GM23338 (cell line): Measurements from ENCODE around the gene SCUBE2. TPM values are rescaled to one million over a fixed set of nuclear protein-coding genes. Genes with fewer than 3 reads are reported as not detected.

Source experiments
- ATAC-seq: fragments of 200-7000 bp; cut with Tn5 transposase; 3 replicates; pipeline ENCODE4 v1.9.1; 2020
- DNase-seq: peaks from one replicate; pipeline ENCODE4 v3.0.0-alpha.2; 2015; ENCODE audit warnings: low spot score
- H2AFZ ChIP-seq: fragments of 200-600 bp; sonication (generic); 2 replicates; pipeline ENCODE4 v1.8.0; 2016; ENCODE audit warnings: antibody characterized with exemption, mild to moderate bottlenecking, moderate library complexity
- H3F3A ChIP-seq: fragments of 200-600 bp; sonication (generic); replicated peaks from 2 replicates; pipeline ENCODE4 v1.8.0; 2017; ENCODE audit warnings: antibody characterized with exemption, mixed run types, low read depth
- H3K27ac ChIP-seq: fragments of 200-600 bp; sonication (generic); 2 replicates; pipeline ENCODE4 v1.6.1; 2016; ENCODE audit warnings: low read depth
- H3K27me3 ChIP-seq: fragments of 200-600 bp; sonication (generic); 2 replicates; pipeline ENCODE4 v1.8.0; 2016; ENCODE audit warnings: mild to moderate bottlenecking, mixed run types, moderate library complexity; ENCODE audit not compliant: insufficient read depth
- H3K36me3 ChIP-seq: fragments of 200-600 bp; sonication (generic); 2 replicates; pipeline ENCODE4 v1.8.0; 2016; ENCODE audit warnings: mild to moderate bottlenecking; ENCODE audit not compliant: insufficient read depth
- H3K4me1 ChIP-seq: fragments of 200-600 bp; sonication (generic); 2 replicates; pipeline ENCODE4 v1.8.0; 2016; ENCODE audit warnings: mild to moderate bottlenecking, moderate library complexity; ENCODE audit not compliant: insufficient read depth
- H3K4me2 ChIP-seq: fragments of 200-600 bp; sonication (generic); 2 replicates; pipeline ENCODE4 v1.7.1; 2017; ENCODE audit warnings: mixed run types
- H3K4me3 ChIP-seq: fragments of 200-600 bp; sonication (generic); 2 replicates; pipeline ENCODE4 v1.6.1; 2016; ENCODE audit warnings: mixed run types
- H3K79me2 ChIP-seq: fragments of 200-600 bp; sonication (generic); replicated peaks from 2 replicates; pipeline ENCODE4 v1.8.0; 2017; ENCODE audit warnings: mild to moderate bottlenecking; ENCODE audit not compliant: insufficient read depth
- H3K9me2 ChIP-seq: fragments of 200-600 bp; sonication (generic); 2 replicates; pipeline ENCODE4 v1.8.0; 2017; ENCODE audit not compliant: insufficient read depth
- H4K20me1 ChIP-seq: fragments of 200-600 bp; sonication (generic); replicated peaks from 2 replicates; pipeline ENCODE4 v1.8.0; 2017; ENCODE audit warnings: mild to moderate bottlenecking; ENCODE audit not compliant: insufficient read depth
- H3K27ac Mint-ChIP-seq: 2 replicates; pipeline ENCODE4 v1.8.0; 2020; ENCODE audit warnings: inconsistent platforms, mild to moderate bottlenecking, moderate library complexity, mixed read lengths
- H3K27me3 Mint-ChIP-seq: 3 replicates; pipeline ENCODE4 v1.8.0; 2022; ENCODE audit warnings: low read depth, mild to moderate bottlenecking, moderate library complexity, mixed read lengths, inconsistent platforms; ENCODE audit not compliant: insufficient read depth, poor library complexity
- H3K36me3 Mint-ChIP-seq: 3 replicates; pipeline ENCODE4 v1.8.0; 2021; ENCODE audit warnings: low read depth, mild to moderate bottlenecking, inconsistent platforms, moderate library complexity, mixed read lengths
- H3K4me1 Mint-ChIP-seq: 3 replicates; pipeline ENCODE4 v1.8.0; 2020; ENCODE audit warnings: mild to moderate bottlenecking, inconsistent platforms, mixed read lengths
- H3K4me3 Mint-ChIP-seq: 3 replicates; pipeline ENCODE4 v1.8.0; 2021; ENCODE audit warnings: moderate library complexity, mild to moderate bottlenecking, inconsistent platforms, mixed read lengths
- H3K9me3 Mint-ChIP-seq: 3 replicates; pipeline ENCODE4 v1.8.0; 2020; ENCODE audit warnings: moderate library complexity, mild to moderate bottlenecking, inconsistent platforms, mixed read lengths
- CREB1 ChIP-seq: fragments of 250-450 bp; sonication (Bioruptor Pico); IDR thresholded peaks from 2 replicates; pipeline ENCODE4 v1.5.0; 2020; ENCODE audit warnings: low read depth, mild to moderate bottlenecking, moderate library complexity
- EZH2 ChIP-seq: fragments of 200-600 bp; sonication (generic); IDR thresholded peaks from one replicate; pipeline ENCODE4 v1.8.0; 2017; ENCODE audit warnings: antibody characterized with exemption, mild to moderate bottlenecking, low read depth; ENCODE audit not compliant: unreplicated experiment
- EZH2phosphoT487 ChIP-seq: fragments of 200-600 bp; sonication (generic); IDR thresholded peaks from one replicate; pipeline ENCODE4 v1.8.1; 2018; ENCODE audit warnings: antibody characterized with exemption; ENCODE audit not compliant: unreplicated experiment
- JUNB ChIP-seq: IDR thresholded peaks from one replicate; pipeline ENCODE4 v1.6.1; 2016; ENCODE audit warnings: antibody characterized with exemption; ENCODE audit not compliant: unreplicated experiment
- NANOG ChIP-seq: IDR thresholded peaks from 2 replicates; pipeline ENCODE4 v1.6.1; 2016; ENCODE audit warnings: antibody characterized with exemption, borderline replicate concordance
- POLR2AphosphoS5 ChIP-seq: IDR thresholded peaks from 2 replicates; pipeline ENCODE4 v1.6.1; 2016; ENCODE audit warnings: antibody characterized with exemption, low read depth
- STAT1 ChIP-seq: IDR thresholded peaks from one replicate; pipeline ENCODE4 v1.6.1; 2016; ENCODE audit warnings: antibody characterized with exemption; ENCODE audit not compliant: unreplicated experiment
- ZNF114 ChIP-seq: fragments of 250-450 bp; sonication (Bioruptor Pico); IDR thresholded peaks from 2 replicates; pipeline ENCODE4 v1.5.0; 2020; ENCODE audit warnings: mild to moderate bottlenecking, moderate library complexity
- ZNF331 ChIP-seq: fragments of 250-450 bp; sonication (Bioruptor Pico); IDR thresholded peaks from 2 replicates; pipeline ENCODE4 v1.5.0; 2020; ENCODE audit warnings: low read depth, mild to moderate bottlenecking, moderate library complexity
- polyA plus RNA-seq: library from polyadenylated mRNA; unstranded; fragments of >200 nt; fragmentation: Nextera tagmentation; extraction: Ambion mirVana; gene quantifications from 2 replicates; pipeline ENCODE4 v1.2.1, GENCODE V29; 2016
- total RNA-seq: library from RNA; depleted of rRNA; stranded (reverse); fragments of >200 nt; shearing (Covaris generic); gene quantifications from 2 replicates; pipeline ENCODE4 v1.2.3, GENCODE V29; 2014
- TF ChIP-seq, protein P1 (sequence below): IDR thresholded peaks from one replicate; pipeline ENCODE4 v1.6.1; 2018; ENCODE audit warnings: antibody characterized with exemption; ENCODE audit not compliant: unreplicated experiment
- TF ChIP-seq, protein P2 (sequence below): fragments of 250-450 bp; sonication (Bioruptor Pico); IDR thresholded peaks from 2 replicates; pipeline ENCODE4 v1.5.0; 2020; ENCODE audit warnings: mild to moderate bottlenecking, moderate library complexity
- TF ChIP-seq, protein P3 (sequence below): IDR thresholded peaks from 2 replicates; pipeline ENCODE4 v1.6.1; 2016; ENCODE audit warnings: antibody characterized with exemption
- TF ChIP-seq, protein P4 (sequence below), 2 experiments: fragments of 200-600 bp in 1 of 2; sonication (generic) in 1 of 2; conservative IDR thresholded peaks; 2 replicates each; pipeline versions ENCODE4 v1.5.1 to v1.6.1; 2016 to 2017; ENCODE audit warnings: antibody characterized with exemption in 2 of 2, low read depth in 2 of 2, mild to moderate bottlenecking in 2 of 2, moderate library complexity in 1 of 2

SCUBE2 gene
- total and polyA plus RNA-seq, 2 experiments from 2014 or later = 0.47 to 0.63 TPM

DNA sequence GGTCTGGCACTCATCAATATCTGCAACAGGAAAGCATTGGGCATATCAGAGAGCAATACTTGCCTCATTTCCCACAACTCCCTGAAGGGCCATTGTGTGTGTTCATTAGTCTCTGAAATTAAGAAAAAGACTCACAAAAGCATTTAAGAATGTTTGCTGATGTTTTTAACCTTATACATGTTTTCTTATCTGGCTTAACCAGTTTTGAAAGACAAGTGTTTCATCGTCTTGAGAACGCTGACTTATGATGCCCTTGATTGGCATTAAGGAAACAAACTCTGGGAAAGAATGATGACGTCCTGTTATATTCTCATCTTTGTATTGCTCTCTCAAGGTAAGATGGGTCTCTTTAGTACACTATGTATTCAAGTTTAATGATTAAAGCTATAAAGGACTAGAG is 32.0 kb downstream of the SCUBE2 start:
- H2AFZ ChIP-seq = no peak overlapping the region
- H3K9me3 Mint-ChIP-seq = no peaks in the 10 kb centered on the region
- no peak overlapping the region for H3K27ac ChIP-seq
- no peaks in the 10 kb centered on the region for H4K20me1 ChIP-seq
- no peaks in the 10 kb centered on the region; the same call in 1 of the 2 replicates for H3K4me1 ChIP-seq
- no peaks in the 10 kb centered on the region for H3F3A ChIP-seq
- H3K9me2 ChIP-seq = no peaks in the 10 kb centered on the region
- no peak overlapping the region for H3K27ac Mint-ChIP-seq
- peaks cover 1% of the 10 kb centered on the region for H3K27me3 Mint-ChIP-seq
- H3K4me3 Mint-ChIP-seq = no peak overlapping the region
- TF ChIP-seq, protein P1, sequence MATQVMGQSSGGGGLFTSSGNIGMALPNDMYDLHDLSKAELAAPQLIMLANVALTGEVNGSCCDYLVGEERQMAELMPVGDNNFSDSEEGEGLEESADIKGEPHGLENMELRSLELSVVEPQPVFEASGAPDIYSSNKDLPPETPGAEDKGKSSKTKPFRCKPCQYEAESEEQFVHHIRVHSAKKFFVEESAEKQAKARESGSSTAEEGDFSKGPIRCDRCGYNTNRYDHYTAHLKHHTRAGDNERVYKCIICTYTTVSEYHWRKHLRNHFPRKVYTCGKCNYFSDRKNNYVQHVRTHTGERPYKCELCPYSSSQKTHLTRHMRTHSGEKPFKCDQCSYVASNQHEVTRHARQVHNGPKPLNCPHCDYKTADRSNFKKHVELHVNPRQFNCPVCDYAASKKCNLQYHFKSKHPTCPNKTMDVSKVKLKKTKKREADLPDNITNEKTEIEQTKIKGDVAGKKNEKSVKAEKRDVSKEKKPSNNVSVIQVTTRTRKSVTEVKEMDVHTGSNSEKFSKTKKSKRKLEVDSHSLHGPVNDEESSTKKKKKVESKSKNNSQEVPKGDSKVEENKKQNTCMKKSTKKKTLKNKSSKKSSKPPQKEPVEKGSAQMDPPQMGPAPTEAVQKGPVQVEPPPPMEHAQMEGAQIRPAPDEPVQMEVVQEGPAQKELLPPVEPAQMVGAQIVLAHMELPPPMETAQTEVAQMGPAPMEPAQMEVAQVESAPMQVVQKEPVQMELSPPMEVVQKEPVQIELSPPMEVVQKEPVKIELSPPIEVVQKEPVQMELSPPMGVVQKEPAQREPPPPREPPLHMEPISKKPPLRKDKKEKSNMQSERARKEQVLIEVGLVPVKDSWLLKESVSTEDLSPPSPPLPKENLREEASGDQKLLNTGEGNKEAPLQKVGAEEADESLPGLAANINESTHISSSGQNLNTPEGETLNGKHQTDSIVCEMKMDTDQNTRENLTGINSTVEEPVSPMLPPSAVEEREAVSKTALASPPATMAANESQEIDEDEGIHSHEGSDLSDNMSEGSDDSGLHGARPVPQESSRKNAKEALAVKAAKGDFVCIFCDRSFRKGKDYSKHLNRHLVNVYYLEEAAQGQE = no peak
- TF ChIP-seq POLR2AphosphoS5 (no peak), JUNB (no peak), EZH2phosphoT487 (no peak), CREB1 (CRISPR knock-in tag) (no peak), ZNF114 (CRISPR knock-in tag) (no peak), ZNF331 (CRISPR knock-in tag) (no peak), NANOG (no peak), STAT1 (no peak), EZH2 (no peak)
- TF ChIP-seq, protein P2, sequence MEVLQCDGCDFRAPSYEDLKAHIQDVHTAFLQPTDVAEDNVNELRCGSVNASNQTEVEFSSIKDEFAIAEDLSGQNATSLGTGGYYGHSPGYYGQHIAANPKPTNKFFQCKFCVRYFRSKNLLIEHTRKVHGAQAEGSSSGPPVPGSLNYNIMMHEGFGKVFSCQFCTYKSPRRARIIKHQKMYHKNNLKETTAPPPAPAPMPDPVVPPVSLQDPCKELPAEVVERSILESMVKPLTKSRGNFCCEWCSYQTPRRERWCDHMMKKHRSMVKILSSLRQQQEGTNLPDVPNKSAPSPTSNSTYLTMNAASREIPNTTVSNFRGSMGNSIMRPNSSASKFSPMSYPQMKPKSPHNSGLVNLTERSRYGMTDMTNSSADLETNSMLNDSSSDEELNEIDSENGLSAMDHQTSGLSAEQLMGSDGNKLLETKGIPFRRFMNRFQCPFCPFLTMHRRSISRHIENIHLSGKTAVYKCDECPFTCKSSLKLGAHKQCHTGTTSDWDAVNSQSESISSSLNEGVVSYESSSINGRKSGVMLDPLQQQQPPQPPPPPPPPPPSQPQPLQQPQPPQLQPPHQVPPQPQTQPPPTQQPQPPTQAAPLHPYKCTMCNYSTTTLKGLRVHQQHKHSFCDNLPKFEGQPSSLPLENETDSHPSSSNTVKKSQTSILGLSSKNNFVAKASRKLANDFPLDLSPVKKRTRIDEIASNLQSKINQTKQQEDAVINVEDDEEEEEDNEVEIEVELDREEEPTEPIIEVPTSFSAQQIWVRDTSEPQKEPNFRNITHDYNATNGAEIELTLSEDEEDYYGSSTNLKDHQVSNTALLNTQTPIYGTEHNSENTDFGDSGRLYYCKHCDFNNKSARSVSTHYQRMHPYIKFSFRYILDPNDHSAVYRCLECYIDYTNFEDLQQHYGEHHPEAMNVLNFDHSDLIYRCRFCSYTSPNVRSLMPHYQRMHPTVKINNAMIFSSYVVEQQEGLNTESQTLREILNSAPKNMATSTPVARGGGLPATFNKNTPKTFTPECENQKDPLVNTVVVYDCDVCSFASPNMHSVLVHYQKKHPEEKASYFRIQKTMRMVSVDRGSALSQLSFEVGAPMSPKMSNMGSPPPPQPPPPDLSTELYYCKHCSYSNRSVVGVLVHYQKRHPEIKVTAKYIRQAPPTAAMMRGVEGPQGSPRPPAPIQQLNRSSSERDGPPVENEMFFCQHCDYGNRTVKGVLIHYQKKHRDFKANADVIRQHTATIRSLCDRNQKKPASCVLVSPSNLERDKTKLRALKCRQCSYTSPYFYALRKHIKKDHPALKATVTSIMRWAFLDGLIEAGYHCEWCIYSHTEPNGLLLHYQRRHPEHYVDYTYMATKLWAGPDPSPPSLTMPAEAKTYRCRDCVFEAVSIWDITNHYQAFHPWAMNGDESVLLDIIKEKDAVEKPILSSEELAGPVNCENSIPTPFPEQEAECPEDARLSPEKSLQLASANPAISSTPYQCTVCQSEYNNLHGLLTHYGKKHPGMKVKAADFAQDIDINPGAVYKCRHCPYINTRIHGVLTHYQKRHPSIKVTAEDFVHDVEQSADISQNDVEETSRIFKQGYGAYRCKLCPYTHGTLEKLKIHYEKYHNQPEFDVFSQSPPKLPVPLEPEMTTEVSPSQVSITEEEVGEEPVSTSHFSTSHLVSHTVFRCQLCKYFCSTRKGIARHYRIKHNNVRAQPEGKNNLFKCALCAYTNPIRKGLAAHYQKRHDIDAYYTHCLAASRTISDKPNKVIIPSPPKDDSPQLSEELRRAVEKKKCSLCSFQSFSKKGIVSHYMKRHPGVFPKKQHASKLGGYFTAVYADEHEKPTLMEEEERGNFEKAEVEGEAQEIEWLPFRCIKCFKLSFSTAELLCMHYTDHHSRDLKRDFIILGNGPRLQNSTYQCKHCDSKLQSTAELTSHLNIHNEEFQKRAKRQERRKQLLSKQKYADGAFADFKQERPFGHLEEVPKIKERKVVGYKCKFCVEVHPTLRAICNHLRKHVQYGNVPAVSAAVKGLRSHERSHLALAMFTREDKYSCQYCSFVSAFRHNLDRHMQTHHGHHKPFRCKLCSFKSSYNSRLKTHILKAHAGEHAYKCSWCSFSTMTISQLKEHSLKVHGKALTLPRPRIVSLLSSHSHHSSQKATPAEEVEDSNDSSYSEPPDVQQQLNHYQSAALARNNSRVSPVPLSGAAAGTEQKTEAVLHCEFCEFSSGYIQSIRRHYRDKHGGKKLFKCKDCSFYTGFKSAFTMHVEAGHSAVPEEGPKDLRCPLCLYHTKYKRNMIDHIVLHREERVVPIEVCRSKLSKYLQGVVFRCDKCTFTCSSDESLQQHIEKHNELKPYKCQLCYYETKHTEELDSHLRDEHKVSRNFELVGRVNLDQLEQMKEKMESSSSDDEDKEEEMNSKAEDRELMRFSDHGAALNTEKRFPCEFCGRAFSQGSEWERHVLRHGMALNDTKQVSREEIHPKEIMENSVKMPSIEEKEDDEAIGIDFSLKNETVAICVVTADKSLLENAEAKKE = no peak
- TF ChIP-seq, protein P3, sequence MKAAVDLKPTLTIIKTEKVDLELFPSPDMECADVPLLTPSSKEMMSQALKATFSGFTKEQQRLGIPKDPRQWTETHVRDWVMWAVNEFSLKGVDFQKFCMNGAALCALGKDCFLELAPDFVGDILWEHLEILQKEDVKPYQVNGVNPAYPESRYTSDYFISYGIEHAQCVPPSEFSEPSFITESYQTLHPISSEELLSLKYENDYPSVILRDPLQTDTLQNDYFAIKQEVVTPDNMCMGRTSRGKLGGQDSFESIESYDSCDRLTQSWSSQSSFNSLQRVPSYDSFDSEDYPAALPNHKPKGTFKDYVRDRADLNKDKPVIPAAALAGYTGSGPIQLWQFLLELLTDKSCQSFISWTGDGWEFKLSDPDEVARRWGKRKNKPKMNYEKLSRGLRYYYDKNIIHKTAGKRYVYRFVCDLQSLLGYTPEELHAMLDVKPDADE = no peak
- TF ChIP-seq, protein P4, sequence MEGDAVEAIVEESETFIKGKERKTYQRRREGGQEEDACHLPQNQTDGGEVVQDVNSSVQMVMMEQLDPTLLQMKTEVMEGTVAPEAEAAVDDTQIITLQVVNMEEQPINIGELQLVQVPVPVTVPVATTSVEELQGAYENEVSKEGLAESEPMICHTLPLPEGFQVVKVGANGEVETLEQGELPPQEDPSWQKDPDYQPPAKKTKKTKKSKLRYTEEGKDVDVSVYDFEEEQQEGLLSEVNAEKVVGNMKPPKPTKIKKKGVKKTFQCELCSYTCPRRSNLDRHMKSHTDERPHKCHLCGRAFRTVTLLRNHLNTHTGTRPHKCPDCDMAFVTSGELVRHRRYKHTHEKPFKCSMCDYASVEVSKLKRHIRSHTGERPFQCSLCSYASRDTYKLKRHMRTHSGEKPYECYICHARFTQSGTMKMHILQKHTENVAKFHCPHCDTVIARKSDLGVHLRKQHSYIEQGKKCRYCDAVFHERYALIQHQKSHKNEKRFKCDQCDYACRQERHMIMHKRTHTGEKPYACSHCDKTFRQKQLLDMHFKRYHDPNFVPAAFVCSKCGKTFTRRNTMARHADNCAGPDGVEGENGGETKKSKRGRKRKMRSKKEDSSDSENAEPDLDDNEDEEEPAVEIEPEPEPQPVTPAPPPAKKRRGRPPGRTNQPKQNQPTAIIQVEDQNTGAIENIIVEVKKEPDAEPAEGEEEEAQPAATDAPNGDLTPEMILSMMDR (conservative IDR thresholded peaks at IDR 0.05; ENCODE audit: low read depth in 2 of 2) = no peak
- no peaks in the 10 kb centered on the region for H3K79me2 ChIP-seq
- H3K4me3 ChIP-seq = no peak overlapping the region
- no peak for DNase-seq
- no peaks in the 10 kb centered on the region for H3K36me3 Mint-ChIP-seq
- no peaks in the 10 kb centered on the region for H3K27me3 ChIP-seq
- H3K4me2 ChIP-seq = no peak overlapping the region
- H3K36me3 ChIP-seq = no peaks in the 10 kb centered on the region
- peaks cover 7% of the 10 kb centered on the region; the same call in 2 of the 3 replicates for H3K4me1 Mint-ChIP-seq
- no peak for ATAC-seq
